ENCODE measurements around the gene MED15. TPM values are rescaled to one million over a fixed set of nuclear protein-coding genes. Genes with fewer than 3 reads are reported as not detected.
"Not testable (repeated sequence)": the region's sequence is repeated elsewhere in the genome, so short reads cannot be mapped to it uniquely, and the experiment has no call there.

The MED15 gene, protein sequence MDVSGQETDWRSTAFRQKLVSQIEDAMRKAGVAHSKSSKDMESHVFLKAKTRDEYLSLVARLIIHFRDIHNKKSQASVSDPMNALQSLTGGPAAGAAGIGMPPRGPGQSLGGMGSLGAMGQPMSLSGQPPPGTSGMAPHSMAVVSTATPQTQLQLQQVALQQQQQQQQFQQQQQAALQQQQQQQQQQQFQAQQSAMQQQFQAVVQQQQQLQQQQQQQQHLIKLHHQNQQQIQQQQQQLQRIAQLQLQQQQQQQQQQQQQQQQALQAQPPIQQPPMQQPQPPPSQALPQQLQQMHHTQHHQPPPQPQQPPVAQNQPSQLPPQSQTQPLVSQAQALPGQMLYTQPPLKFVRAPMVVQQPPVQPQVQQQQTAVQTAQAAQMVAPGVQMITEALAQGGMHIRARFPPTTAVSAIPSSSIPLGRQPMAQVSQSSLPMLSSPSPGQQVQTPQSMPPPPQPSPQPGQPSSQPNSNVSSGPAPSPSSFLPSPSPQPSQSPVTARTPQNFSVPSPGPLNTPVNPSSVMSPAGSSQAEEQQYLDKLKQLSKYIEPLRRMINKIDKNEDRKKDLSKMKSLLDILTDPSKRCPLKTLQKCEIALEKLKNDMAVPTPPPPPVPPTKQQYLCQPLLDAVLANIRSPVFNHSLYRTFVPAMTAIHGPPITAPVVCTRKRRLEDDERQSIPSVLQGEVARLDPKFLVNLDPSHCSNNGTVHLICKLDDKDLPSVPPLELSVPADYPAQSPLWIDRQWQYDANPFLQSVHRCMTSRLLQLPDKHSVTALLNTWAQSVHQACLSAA
- 104 TPM for total RNA-seq
- long read RNA-seq, transcript MED15-222 (9 exons, 2,733 nt): major isoform, 11 of 65 reads
- long read RNA-seq, partial matches to known transcripts: 31 of 65 reads
- long read RNA-seq, other reads (novel, unspliced or antisense): 22 of 65 reads

DNA sequence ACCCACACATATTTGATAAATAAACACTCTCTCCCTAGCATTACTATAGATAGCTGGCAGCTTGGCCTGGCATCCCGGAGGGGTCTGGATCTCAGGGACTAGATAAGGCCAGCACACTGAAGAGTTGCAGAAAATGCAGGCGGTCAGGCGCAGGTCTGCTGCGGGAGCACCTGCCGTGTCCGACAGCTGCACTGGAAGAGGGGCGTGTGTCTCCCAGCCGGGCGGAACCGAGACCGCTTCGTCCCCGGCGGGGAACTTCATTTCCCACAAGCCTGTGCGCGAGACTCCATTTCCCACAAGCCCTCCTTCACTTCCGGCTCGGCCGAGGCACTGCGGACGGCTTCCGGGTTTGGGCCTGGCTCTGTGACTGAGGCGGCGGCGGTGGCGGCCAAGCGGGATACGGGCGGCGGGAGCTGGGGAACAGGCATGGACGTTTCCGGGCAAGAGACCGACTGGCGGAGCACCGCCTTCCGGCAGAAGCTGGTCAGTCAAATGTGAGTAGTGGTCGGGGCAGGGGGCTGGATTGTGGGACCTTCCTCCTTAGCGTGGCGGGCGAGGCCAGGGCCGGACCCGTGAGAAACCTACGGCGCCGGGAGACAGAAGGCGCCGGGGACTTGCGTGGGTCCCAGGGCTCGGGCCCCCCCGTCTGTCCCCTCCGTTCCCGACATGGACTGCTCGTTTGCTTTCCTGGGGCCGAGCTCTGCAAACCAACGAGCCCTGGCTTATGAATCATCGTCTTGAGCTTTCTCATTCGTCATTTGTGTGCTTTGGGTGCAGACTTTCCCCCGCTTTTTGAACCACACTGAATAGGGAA, at the start of gene MED15:
Gene MED15 (plus strand): TSS at position 358 of the 814 bp plus-strand sequence. CDS start 69 bp downstream, at position 427.
- peak; percentile 97 for DNase-seq (ENCODE audit: low spot score)

DNA sequence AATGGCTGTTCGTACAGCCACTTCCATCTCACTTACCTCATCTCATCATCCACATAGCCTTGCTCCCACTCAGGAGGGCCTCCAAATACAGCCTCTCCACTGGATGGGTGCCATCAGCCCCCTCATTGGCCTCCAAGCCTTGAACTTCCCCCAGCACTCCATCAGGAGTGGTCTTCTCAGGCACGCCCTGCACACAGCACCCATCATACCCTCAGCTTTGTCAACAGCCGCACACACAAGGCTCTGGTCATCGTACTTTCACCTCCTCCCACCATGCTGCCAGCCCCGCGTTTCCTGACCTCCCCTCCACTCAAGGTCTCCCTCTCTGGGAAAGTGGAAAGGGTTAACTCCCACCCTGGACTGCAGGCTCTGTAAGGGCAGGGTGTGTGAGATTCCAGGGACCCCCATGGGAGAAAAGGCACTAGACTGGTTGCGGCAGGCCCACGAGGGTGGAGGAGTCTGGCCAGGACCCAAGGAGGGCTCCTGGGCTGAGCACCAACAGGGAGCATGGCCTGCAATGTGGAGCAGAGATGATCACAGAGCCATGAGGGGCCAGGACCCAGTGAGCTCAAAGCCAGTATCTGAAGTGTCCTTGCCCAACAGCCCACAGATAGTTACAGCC, 48.8 kb upstream of the MED15 start:
- no peak for DNase-seq (ENCODE audit: low spot score)

DNA sequence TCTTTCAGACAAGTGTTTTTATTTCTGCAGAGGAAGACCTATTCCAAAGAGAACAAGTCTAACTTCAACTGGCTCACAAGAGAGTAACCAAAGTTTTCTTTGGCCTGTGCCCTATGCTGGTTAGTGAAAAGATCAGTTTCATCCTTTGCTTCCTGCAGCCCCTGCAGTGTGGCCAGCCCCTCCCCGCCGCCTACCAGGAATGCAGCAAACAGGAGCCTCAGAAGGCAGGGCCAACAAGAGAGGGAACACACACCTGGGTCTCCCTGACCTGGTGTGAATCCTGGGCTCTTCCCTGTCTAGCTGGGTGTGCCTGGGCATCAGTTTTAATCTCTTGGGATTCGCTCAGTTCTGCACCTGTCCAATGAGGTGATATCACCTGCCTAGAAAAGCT, 48.3 kb upstream of the MED15 start:
- no peak for DNase-seq (ENCODE audit: low spot score)

DNA sequence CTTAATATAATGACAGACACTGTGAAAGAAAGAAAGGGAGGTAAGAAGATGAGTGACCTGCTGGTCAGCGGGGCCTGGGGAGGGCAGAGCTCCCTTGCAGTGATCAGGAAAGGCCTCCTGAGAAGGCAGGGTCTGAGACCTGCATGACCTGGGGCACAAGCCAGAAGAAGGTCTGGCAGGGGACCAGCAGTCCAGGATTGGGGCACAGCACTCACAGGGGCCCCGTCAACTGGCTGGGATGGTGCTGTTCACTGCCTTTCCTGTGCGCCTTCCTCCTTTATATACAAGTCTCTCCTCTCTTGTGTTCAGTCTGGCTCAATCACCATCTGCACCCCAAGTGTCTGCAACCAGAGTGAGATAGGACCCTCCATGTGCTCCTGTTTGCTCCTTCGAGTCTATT, 47.5 kb upstream of the MED15 start:
- no peak for DNase-seq (ENCODE audit: low spot score)

DNA sequence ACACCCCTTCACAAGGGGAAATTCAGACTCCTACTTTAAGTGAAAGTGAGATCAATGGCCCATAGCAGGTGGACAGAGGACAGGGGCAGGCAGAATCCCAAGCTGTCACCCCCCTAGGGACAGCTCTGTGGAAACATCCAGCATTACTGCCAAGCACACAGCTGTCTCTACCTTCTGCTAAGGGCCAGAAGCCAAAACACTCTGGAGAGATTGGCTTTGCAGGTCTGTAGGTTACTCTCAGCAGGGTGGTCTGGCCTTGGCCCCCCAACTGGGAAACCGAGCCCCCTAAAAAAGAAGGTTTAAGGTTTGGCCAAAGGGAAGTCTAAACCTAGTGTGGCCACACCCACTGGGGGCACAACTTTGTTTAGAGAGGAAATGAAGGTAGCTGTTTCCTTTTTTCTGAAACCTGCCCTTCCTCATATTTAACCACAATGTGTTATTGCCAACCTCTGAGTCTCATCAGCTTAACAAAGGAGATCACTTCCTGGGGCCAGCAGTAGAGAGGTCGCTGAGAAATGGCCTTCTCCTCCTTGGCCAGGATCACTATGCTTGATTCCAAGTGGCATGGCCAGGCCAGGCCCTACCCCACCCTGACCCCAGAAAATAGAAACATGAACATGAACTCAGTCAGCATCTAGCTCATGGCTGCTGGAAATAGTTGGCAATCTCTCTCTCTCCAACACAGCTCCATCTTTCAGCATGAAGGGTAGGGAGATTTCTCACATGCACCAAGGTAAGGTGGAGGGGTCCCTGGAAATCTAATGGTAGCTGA, 43.9 kb upstream of the MED15 start:
- DNase-seq (ENCODE audit: low spot score): no peak

DNA sequence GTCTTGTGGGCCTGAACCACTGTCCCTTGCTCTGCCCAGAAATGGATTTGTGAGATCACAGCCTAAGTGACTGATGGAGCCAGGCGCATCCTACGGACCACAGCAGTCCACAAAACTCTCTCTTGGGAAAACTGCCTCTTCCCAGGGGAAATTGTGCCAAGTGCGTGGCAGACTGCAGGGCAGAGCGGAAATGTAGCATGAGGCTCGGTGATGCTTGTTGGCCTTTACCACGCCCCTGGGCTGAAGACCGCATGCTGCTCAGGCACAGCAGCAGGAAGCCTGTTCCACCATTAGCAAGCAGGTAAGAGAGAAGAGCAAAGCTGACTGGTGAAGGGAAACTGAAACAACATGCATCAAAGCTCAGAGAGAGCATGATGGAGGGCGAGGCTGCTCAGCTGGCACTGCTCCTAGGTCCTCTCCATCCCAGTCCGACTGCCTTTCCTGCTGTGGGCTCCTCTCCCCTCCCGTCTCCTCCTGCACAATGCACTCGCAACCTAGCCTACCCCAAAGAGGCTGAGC, 43.3 kb upstream of the MED15 start:
- DNase-seq (ENCODE audit: low spot score): no peak

DNA sequence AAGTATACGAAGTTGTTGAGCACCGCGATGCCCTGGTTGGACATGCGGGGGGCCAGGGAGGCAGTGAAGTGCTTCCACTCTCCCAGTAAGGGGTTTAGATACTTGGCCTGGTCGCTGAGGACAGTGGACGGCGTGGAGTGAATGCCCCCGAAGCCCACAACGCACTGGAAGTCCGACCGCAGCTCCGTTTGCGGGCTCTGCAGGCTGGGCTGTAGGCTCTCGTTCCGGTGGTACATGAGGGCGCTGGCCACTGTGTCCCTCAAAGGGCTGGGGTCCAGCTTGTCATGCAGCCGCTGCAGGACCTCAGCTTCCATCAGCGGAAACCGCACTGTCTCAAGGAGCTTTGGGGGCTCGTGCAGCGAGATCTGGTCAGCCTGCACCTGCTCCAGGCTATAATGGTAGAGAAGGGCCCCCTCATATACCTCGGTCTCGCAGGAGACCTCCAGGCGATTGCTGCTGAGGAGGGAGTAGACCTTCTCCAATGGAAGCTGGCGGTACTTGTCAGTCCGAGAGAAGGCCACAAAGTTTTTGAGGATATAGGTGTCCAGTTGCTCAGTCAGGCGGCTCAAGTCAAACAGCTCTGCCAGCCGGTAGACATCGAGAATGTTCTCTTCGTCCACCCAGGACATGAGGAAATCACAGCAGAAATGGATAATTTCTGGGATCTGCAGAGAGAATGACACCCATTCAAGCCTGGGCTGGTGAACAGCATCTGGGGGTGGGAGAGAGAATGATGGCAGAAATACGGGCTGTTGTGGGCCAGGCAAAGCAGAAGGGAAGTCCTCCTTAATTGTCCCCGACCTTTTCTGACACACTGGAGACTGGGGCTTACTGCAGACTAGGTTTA, 42.3 kb upstream of the MED15 start:
- no peak for DNase-seq (ENCODE audit: low spot score)

DNA sequence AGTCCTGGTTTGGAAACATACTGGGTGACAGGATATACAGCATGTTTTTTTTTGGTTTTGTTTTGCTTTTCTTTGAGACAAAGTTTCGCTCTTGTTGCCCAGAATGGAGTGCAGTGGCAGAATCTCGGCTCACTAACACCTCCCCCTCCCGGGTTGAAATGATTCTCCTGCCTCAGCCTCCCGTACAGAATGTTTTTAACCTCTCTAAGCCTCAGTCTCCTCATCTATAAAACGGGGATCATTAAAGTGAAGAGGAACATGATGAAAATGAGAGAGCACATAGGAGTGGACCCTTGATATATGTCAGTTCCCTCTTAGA, 41.7 kb upstream of the MED15 start:
- no peak for DNase-seq (ENCODE audit: low spot score)

DNA sequence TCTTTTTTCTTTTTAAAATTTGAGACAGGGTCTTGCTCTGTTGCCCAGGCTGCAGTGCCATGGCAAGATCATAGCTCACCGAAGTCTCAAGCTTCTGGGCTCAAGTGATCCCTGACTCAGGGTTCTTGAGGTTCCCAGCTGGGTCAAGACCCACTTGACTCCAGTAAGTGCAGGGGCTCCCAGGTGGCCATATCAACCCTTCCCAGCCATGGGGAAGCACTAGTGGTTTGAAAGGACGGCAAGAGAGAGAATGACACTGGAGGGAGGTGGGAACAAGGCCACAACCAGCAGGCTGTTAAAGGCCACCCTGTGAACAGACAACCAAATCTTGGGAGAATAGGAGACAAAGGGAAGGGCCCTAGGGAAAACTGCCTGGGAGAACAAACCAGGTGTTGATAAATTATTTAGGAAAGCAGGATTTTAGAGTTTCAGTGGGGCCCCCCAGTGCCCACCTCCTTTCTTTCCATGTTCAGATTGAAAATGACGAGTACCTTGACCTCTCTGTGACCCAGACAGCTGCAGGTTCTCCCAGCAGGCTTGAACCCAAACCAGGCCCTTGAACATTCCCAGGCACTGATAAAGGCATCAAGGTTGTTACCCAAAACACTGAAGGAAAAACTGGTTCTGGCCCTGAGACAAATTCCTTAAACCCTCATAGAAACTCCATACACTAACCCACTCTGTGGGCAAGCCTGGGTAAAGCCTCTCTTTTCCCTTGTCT, 40.6 kb upstream of the MED15 start:
- no peak for DNase-seq (ENCODE audit: low spot score)

DNA sequence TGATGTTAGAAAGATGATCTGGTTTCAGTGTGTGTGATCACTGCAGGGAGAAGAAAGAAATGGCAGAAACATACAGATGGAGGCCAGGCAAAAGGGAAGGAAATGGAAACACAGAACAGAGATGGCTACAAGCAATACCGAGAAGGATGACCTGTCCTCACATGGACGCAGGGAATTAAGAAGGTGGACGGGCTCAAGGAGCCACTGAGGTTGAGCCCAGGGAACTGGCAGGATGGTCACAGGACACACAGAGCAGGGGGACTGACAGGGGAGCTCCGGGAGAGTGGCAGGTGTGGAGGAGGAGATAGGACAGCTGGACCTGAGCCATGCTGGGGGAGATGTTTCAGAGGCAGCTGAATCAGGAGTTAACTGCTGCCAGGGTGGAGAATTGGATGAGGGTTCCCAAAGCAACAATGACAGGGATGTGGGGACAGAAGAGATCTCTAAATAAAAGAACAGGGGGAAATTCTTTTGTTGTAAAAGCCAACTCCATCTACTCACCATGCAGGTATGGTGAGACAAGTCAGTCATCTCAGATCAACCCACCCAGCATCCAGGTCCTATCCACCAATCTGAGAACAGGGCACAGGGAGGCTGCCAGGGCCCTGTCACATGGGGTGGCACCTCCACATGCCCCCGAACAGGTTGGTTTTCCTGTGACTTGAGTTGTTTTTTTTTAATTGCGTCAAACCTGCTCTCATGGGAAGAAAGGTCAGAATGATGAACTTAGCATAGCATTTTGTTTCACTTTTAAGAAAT, 38.1 kb upstream of the MED15 start:
- no peak for DNase-seq (ENCODE audit: low spot score)

DNA sequence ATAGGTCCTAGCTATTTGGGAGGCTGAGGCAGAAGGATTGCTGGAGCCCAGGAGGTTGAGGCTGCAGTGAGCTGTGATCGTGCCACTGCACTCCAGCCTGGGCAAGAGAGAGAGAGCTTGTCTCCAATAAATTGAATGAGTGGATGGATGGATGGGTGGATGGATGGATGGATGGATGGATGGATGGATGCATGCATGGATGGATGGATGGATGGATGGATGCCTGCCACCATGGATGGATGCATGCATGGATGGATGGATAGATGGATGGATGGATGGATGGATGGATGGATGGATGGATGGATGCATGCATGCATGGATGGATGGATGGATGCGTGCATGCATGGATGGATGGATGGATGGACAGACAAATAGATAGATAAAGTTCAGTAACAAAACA, 36.9 kb upstream of the MED15 start:
- not testable (repeated sequence) for DNase-seq (ENCODE audit: low spot score)

DNA sequence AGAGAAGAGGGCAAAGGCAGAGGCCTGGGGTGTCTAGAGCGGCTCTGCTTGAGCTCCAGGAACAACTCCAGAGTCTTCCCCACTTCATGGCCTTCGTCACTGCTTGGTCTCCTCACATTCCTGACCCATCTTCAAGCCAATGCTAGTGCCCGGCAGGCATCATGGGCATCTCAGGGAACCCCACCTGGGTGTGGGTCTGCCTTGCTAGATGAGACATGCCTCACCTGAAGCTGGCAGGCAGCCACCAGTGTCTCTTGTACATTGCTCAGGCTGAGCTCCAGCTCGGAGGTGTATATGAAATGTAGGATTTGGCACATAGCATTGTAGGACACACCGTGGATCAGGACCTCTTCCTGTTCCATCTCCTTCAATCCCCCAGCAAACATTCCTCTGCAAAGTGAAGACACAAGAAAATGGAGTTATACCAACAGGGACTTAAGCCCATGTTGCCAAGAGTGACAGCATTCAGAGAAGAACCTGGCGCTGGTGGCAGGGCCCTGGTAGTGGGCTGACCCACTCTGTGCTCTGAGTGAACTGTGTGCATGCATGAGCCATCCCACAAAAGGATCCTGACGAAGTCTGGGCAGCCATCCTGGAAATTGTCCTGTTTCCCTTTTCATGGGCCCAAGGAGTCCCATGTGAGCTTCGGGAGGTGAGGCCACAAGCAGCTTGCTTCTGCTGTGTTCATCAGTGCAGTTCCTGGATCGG, 36.1 kb upstream of the MED15 start:
- DNase-seq (ENCODE audit: low spot score): no peak

DNA sequence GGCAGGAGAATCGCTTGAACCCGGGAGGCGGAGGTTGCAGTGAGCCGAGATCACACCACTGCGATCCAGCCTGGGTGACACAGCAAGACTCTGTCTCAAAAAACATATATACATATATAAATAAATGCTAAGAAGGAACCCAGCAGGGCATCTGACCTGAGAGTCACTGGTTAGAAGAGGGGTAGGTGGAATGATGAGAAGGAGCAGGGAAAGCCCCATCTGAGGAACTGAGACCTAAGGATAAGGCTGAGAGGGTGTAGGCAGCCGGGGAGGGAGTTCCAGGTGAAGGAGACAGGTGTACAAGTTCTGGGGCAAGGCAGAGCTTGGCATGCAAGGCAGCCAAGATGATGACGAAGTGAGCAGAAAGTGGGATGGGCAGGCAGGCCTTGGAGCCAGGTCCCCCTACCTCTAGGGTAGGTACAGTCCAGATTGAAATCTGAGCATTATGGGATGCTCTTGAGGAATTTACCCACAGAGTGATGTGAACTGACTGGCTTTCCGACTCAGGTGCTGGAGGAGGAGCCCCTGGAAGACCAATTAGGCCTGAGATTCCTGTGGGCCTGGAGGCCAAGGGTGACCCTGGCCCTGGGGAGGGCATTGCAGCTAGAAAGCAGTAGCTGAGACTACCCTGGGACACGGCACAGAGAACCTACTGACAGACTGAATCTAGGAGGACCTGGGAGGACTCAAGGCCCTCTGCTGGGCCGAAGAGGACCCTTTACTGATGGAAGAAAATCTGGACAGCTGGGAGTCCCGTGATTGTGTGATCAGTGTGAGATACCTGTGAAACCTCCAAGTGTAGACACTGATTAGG, 34.6 kb upstream of the MED15 start:
- DNase-seq (ENCODE audit: low spot score): no peak

DNA sequence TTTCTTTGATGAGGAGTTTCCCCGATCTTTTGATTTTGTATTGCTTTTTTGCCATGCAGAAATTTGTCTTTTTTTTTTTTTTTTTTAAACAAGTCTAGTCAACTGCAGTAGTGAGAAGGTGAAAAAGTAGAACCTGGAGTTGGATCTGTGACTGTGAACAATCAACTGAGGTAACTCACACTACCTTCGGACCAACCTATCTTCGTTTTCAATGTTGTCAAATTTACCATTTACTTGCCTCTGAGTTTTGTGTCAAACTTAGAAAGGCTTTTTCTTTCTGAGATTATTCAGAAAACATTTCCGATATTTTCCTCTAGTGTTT, 32.3 kb upstream of the MED15 start:
- no peak for DNase-seq (ENCODE audit: low spot score)

DNA sequence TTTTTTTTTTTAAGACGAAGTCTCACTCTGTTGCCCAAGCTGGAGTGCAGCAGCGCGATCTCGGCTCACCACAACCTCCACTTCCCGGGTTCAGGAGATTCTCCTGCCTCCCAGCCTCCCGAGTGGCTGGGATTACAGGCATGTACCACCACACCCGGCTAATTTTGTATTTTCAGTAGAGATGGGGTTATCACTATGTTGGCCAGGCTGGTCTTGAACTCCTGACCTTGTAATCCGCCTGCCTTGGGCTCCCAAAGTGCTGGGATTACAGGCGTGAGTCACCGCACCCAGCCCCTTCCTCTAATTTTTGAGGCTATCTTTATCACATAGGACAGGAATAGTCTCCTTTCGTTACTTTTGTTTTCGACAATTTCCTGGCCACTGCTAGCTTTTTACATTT, 31.8 kb upstream of the MED15 start:
- DNase-seq (ENCODE audit: low spot score): not testable (repeated sequence)

DNA sequence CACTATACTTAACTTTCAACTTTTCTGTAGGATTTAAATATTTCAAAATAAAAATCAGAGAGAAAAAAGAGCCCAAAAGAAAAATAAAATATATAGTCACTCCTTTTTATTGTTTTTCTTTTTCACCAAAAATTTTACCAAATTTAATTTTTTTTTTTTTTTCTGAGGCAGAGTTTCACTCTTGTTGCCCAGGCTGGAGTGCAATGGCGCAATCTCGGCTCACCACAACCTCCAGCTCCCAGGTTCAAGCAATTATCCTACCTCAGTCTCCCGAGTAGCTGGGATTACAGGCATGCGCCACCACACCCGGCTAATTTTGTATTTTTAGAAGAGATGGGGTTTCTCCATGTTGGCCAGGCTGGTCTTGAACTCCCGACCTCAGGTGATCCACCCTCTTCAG, 29.4 kb upstream of the MED15 start:
- DNase-seq (ENCODE audit: low spot score): not testable (repeated sequence)

Data from mesenteric fat pad (tissue), 1 donor.